Mucosa of descending colon (tissue), 3 donors: ENCODE data around the gene PPP2R3A. TPM values are rescaled to one million over a fixed set of nuclear protein-coding genes. Genes with fewer than 3 reads are reported as not detected.

Experiments
- ATAC-seq: fragments of 200-7000 bp; cut with Tn5 transposase; one replicate; pipeline ENCODE4 v1.9.1; 2020; ENCODE audit warnings: mild to moderate bottlenecking, moderate library complexity
- DNase-seq, 3 donors: peaks; one replicate each; pipeline ENCODE4 v3.0.0-alpha.2; 2020
- H3K36me3 ChIP-seq: fragments of 200-600 bp; one replicate; pipeline ENCODE4 v1.8.0; 2021; ENCODE audit warnings: low read depth, mild to moderate bottlenecking
- H3K4me1 ChIP-seq: fragments of 200-600 bp; one replicate; pipeline ENCODE4 v1.8.0; 2021; ENCODE audit warnings: low read depth, mild to moderate bottlenecking
- H3K4me3 ChIP-seq: fragments of 200-600 bp; one replicate; pipeline ENCODE4 v1.8.0; 2021; ENCODE audit warnings: mild to moderate bottlenecking
- H3K9me3 ChIP-seq: fragments of 200-600 bp; one replicate; pipeline ENCODE4 v1.8.0; 2021; ENCODE audit warnings: mild to moderate bottlenecking
- CTCF ChIP-seq: fragments of 200-600 bp; IDR thresholded peaks from one replicate; pipeline ENCODE4 v1.8.0; 2022; ENCODE audit warnings: antibody characterized with exemption, mild to moderate bottlenecking
- intact Hi-C, 2 donors: fragments of 100-400 bp; cut with DNase I in 1 of 2; cut with micrococcal nuclease in 1 of 2; formaldehyde crosslinking; loops; one replicate each; pipeline versions ENCODE4 v1.11.0 to v1.11.1; 2022; cut with DNase I, micrococcal nuclease
- total RNA-seq, 3 donors: library from RNA; stranded (reverse); fragmentation: NEBNext Ultra II Directional in 2 of 3; extraction: Animal tissue kit (Norgen Biotek cat#: 25700) in 2 of 3; gene quantifications; one replicate each; pipeline versions ENCODE4 v1.2.1 to v1.2.4, GENCODE V29; 2021 to 2023
- donor health status: DM: no; HTN: no; CAD: no; lungs with moderate emphysema.
- donor health status: DM: no; HTN: no; CAD: no.
- donor health status: DM: no; HTN: yes; CAD: no.

Gene PPP2R3A
- total RNA-seq, 3 donors from 2014 or later: 16.4 to 33.8 (median 28.5) TPM

- no peak for TF ChIP-seq CTCF
- no peaks in the 10 kb centered on the region for H3K4me1 ChIP-seq
- no peaks in the 10 kb centered on the region for H3K36me3 ChIP-seq
- H3K4me3 ChIP-seq: no peak overlapping the region
- no peak for DNase-seq
- H3K9me3 ChIP-seq: no peaks in the 10 kb centered on the region
- no peak for ATAC-seq
- intact Hi-C loops: loop anchor here in 1 of 2 donors (5.0 kb wide), 1 partner anchor 128 kb away; no protein-coding TSS in a partner anchor
These were observed 79.6 kb downstream of the PPP2R3A start for GRCh38 chr3:136044980-136045745.

- Histone ChIP-seq H3K4me3 (no peak overlapping the region), H3K9me3 (no peaks in the 10 kb centered on the region), H3K4me1 (no peaks in the 10 kb centered on the region), H3K36me3 (no peaks in the 10 kb centered on the region)
- no peak for TF ChIP-seq CTCF
- DNase-seq (no peak), ATAC-seq (no peak)
- intact Hi-C loops: no loop called here
These were observed 82.5 kb downstream of the PPP2R3A start for GRCh38 chr3:136048068-136048467.

DNA sequence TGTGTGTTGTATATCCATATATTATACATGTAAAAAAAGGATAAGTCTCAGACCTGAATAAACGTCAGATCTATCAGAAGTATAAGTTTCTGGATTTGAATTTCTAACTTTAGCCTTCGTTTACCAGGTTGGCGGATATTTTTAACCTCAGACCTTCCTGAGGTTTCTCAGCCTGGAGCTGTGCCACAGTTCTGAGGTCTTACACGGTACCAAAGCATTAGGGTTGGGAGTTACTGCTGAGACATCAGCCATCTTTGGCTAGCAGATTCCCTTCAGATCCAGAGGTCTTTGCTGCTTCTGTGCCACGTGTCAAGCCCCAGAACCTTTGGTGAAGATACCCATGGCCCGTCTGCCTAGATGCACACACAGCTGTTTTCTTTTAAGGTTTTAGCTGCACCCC is 84.7 kb downstream of the PPP2R3A start:
- no peak for TF ChIP-seq CTCF
- no peak overlapping the region for H3K4me3 ChIP-seq
- DNase-seq (no peak), ATAC-seq (no peak)
- intact Hi-C loops: no loop called here
- H3K9me3 ChIP-seq: no peaks in the 10 kb centered on the region
- H3K4me1 ChIP-seq: no peaks in the 10 kb centered on the region
- no peaks in the 10 kb centered on the region for H3K36me3 ChIP-seq

- Histone ChIP-seq H3K4me3 (no peak overlapping the region), H3K36me3 (no peaks in the 10 kb centered on the region), H3K4me1 (no peaks in the 10 kb centered on the region), H3K9me3 (no peaks in the 10 kb centered on the region)
- DNase-seq (no peak), ATAC-seq (no peak)
- intact Hi-C loops: no loop called here
- no peak for TF ChIP-seq CTCF
These were observed 90.0 kb downstream of the PPP2R3A start for GRCh38 chr3:136055491-136055890.

DNA sequence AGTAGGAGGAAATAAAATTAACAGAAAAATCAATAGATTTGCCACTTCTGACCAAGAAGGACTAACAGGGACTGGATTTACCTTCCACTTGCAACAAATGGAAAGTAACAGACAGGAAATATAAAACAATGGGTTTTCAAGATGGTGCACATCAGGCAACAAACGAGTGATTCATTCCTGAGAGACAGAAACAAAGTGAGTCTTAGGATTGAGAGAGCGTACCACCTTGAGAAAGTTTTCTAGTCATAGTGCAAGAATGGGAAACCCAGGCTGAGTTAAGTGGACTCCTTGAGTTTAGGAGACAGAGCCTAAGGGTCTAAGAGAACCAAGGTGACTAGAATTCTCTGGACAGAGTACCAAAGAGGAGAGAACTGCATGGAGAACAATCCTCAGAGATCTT is 101.7 kb downstream of the PPP2R3A start:
- no peak for ATAC-seq
- intact Hi-C loops: no loop called here
- TF ChIP-seq CTCF: no peak
- Histone ChIP-seq H3K4me3 (no peak overlapping the region), H3K9me3 (peaks cover 3% of the 10 kb centered on the region), H3K36me3 (no peaks in the 10 kb centered on the region), H3K4me1 (no peaks in the 10 kb centered on the region)
- no peak for DNase-seq
